DMS114 treated with DMSO at 0.1 percent for 48 hours (cell line): ENCODE measurements around the gene NOL8.

Experiments
- DNase-seq: peaks from one replicate; lab custom pipeline; 2025; ENCODE audit not compliant: unreplicated experiment; lab: John Stamatoyannopoulos, UW

NOL8 gene

GRCh38 chr9:92325269-92325990, at the start of gene NOL8, which contains the start of gene CENPP:
Gene NOL8 (minus strand): TSS chr9:92325350. CDS start chr9:92324161, 1,189 bp downstream.
Gene CENPP (plus strand): TSS chr9:92325953.
- peak; percentile 72 for DNase-seq

DNA sequence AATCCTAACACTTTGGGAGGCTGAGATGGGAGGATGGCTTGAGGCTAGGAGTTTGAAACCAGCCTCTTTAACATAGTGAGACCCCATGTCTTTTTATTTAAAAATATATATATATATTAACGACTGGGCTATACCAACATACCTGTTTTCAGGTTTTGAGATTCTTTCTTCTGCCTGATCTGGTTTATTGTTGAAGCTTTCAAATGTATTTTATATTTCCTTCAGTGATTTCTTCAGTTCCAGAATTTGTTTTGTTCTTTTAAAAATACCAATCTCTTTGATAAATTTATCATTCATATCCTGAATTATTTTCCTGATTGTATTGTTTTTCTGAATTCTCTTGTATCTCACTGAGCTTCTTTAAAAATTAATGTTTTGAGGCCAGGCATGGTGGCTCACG, 48.0 kb upstream of the NOL8 start:
- no peak for DNase-seq

GRCh38 chr9:92369075-92369474, 43.9 kb upstream of the NOL8 start:
- no peak for DNase-seq

- no peak for DNase-seq
These were observed 34.9 kb upstream of the NOL8 start for GRCh38 chr9:92360083-92360482.

DNA sequence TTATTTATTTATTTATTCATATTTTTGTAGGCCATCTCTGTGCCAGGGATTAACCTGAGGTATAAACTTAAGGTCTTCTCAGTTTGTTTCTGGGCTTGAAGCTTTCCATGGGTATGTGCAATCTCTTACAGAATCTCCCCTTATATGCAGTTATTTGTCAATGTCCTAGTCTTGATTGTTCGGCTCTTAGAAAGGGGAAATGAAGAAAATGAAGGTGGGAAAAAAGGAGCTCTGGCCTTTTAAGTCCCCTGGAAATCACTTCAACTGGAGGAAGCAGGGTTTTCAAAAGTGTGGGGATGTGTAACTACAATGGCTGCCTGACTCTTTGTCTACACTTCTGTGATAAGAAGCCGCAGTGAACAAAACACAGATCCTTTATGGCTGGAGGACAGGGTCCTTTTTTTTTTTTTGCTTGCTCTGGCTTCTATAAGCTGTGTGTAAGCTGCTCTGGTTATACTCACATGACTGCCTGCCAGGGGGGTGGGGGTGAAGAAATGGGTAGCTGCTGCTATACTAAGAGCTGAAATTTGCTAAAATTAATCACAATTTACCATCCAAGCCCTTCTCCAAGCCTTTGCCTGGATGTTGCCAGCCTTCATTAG, 34.3 kb upstream of the NOL8 start:
- no peak for DNase-seq

DNA sequence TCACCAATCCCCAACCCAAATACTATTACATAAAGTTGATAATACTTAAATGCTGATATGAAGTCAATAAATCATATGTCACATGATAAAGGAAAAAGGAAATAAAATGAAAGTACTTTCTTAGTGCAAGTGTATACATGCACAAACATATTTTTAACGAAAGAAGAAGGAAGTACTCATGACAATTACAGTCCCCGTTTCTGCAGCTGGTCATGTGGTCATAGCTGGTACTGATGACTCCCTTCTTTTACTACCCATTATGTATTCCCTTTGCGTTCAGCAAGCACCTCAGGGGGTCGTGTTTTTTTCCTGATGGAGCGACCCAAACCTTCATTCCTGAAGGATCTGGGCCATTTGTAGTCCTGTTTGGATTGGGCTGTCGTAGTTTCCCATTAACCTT, 27.9 kb upstream of the NOL8 start:
- no peak for DNase-seq

GRCh38 chr9:92350740-92351133, 25.6 kb upstream of the NOL8 start:
- no peak for DNase-seq

DNA sequence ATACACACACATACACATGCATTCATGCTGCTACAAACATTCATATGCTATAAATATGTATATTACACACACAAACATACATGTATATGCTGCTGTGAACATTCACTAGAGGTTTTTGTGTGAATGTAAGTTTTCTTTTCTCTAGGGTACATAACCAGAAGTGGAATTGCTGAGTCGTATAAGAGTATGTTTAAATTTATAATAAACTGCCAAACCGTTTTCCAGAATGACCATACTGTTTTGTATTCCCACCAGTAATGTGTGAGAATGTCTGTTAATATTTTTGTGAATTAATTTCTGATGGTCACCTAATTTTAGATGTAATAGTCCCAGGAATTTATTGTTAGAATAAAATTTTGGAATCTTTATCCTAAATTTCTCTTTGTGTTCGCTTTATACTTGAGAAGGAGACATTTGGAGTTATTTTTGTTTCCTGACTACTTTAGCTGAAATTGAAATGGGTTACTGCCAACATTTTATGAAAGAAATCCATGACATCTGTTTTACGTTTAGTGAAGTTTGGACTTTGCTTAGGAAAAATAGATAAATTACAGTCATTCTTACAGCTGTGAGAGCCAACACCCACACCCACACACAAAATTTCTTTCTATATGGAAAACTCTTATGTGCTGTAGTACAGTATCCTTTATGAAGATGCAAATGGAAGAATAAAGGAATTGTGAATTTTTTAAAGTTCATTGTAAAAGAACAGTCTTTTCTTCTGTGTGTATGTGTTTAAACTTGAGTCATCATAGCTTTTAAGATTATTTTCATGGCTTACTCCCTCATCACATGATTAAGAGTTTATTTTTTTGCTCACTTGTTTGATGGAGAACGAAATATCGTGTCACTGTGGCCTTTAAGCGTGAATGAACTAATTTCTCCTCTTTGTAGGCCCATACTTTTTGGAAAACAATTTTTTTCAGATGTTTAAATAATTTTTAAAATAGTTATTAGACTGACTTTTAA, 24.9 kb upstream of the NOL8 start:
- DNase-seq, result no peak

DNA sequence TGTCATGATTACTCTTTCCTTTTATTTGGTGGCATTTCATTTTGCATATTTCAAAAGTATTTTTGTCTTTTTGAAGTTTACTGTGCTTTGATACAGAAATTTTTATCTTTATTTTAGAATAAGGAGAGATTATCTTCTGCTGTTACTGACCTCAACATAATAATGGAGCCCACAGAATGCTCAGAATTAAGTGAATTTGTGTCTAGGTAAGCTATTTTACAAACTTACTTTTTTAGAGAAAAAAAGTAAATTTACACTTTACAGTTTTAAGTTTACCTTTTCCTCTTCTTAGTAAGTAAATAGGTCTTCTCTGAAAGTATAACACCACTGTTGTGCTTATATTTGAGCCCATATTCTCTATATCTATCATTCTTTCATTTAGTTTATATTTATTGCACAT, 20.4 kb upstream of the NOL8 start:
- DNase-seq, result no peak

DNA sequence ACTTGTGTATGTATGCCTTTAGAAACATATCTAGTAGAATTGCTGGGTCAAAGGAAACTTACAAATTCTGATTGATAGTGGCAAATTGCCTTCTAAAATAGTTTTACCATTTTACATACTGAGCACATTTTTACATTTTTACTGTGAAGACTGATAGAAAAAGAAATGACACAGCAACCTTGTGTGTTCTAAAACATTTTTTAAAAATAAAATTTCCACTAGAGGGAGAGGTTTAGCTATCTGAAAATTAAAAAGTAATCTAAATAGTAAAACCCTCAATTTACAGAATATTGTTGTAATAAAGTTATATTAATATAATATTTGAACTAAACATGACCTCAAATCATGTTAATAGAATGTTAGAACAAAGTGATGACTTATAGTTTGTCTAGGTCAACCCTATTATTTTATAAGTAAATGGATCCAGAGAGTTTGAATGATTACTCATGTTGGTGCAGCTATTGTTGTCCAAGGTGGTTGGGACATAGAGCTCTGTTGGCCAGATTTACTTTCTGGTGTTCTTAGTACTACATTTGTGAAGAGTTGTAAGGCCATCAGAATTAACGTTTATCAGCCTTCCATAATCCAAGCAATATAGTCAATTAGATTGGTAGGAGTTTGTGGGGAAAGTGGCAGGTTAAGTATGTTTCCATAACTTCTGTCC, 17.8 kb upstream of the NOL8 start:
- DNase-seq, result no peak

- DNase-seq, result no peak
These were observed 16.4 kb upstream of the NOL8 start for GRCh38 chr9:92341578-92341977.

DNA sequence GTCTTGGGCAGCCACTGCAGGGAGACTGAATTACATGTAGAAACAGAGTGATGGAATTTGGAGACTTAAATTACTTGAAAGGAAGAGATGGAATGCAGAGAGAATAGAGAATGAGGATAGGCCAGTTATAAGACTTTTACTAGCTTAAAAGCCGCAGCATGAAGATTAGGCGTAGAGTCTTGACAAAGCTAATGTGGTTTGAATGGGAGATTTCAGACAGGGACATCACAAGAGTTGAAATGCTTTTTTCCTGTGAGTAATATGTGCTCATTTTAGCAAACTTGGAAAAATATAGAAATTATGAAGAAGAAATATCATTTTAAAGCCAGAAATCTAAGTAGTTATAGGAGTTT, 8.1 kb upstream of the NOL8 start:
- no peak for DNase-seq

- DNase-seq, result no peak
These were observed 7.6 kb upstream of the NOL8 start for GRCh38 chr9:92332577-92333281.

DNA sequence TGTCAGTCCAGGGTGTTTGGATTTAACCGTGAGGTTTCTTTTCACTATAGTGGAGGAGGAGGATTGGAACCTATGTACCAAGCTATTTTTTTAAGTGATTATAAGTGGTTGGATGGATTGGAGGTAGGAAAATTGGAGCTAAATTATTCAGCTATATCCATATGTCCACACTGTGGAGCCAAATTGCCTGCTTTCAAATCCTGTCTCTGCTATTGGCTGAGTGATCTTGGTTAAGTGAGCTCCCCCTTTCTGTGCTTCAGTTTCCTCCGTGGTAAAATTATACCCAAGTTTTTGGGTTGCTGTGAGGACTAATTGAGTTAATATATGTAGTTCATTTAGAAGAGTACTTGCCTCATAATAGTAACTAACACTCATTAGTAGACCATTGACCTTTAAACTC, 3.1 kb upstream of the NOL8 start:
- peak; percentile 17 for DNase-seq

GRCh38 chr9:92327283-92327850, 2.2 kb upstream of the NOL8 start:
- no peak for DNase-seq

GRCh38 chr9:92325991-92326500, 896 bp upstream of the NOL8 start:
- no peak for DNase-seq

- no peak for DNase-seq
These were observed 271 bp downstream of the NOL8 start for GRCh38 chr9:92324889-92325268.

DNA sequence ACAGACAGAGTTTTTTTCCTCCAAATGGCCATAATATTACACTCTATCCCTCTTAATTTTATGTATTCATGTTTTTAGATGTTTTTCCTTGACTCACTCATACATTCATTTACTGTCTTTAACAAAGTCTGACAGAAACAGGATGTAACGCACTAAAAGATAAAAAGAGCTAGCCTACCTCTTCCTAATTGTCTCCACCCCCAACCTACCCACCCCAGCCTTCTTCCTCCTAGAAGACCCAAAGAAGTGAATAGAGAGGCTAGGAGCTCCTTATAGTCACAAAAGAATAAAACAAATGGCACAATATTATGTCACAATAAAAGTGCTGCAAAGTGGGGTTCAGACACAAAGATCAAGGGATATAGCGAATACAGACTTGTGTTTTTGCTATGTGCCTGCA, 719 bp downstream of the NOL8 start:
- no peak for DNase-seq

DNA sequence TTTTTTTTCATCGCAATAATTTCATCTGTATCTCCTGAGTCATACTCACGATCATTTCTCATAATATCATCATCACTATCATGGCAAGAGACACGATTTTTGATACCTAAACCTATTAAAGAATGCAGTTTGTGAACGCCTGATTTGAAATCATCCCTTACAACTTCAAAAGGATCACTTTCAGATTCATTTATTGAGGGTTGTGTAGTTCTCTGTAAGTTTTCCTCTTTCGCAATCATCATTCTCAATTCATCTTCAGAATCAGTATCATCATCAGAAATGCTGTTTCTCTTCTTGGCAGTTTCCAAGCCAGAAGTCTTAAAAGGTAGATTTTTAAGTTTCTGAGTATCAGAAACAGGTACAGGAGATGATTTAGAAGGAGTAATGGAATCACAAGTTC, 9.7 kb downstream of the NOL8 start:
- no peak for DNase-seq

- no peak for DNase-seq
These were observed 11.5 kb downstream of the NOL8 start for GRCh38 chr9:92313624-92314012.
